ENCODE results near the gene ARHGAP23. TPM values are rescaled to one million over a fixed set of nuclear protein-coding genes. Genes with fewer than 3 reads are reported as not detected.

ARHGAP23 gene
- polyA plus RNA-seq, 3 donors: 0.03 to 0.21 (median 0.09) TPM

DNA sequence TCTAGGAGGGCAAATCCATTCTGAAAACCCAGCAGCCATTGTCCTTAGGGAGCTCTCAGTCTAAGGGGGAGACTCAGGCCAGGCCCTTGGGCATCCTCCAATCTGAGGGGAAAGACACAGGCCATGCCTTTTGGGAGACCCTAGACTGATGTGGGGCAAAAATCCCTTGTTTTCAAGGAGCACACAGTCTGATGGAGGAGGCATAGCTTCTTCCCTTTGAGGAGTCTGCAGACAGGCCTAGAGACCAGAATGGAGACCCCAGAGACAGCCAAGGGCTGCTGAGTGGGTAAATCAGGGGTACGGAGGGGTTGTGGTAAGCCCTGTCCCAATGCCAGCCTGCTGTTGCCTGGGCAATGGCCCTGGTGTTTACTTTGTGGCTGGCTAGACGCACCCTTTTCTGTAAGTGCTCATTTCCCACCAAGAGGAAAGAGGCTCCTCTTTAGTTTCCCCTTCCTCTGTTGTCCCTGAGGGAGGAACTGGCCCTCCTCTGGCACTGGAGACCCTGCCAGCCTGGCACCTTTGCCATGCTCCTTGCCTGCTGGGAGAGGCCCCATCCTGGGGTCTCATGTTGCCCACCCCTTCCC is 19.3 kb downstream of the ARHGAP23 start:
- H3K27ac Mint-ChIP-seq: peak overlapping the region in 1 of 7 donors; percentile 6
- H3K4me1 ChIP-seq (ENCODE audit: control insufficient read depth in 1 of 2, insufficient read depth in 2 of 2, low read length in 2 of 2): no peaks in the 10 kb centered on the region

DNA sequence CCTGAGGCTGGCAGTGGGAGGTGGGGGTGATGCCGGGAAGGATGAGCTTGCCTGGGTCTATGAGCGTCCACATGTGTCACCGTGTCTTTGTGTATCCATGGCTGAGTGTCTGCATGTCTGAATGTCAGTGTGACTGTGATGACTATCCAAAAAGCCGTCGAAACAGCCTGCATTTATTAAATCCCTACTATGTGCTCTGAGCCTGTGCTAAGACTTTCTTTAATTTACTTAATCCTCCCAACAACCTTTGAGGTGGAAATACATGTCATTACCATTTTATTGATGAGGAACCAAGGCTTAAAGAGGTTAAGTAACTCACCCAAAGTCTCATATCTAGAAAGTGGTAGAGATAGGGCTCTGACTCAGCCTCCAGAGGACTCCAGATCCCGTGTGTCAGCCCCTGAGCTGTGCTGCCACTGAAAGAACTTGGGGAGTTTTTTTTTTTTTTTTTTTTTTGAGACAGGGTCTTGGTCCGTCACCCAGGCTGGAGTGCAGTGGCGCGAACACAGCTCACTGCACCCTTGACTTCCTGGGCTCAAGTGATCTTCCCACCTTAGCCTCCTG is 20.0 kb downstream of the ARHGAP23 start:
- no peaks in the 10 kb centered on the region for H3K79me2 ChIP-seq (ENCODE audit: insufficient read depth, low read length)
- Mint-ChIP-seq H3K4me1 (peaks cover 25% of the 10 kb centered on the region), H3K36me3 (peaks cover 0 to 8% of the 10 kb centered on the region in 2 donors), H3K4me3 (no peak overlapping the region), H3K27ac (no peak overlapping the region), H3K9me3 (peaks cover 0 to 9% (median 3%) of the 10 kb centered on the region in 7 donors), H3K27me3 (ENCODE audit: low read depth in 3 of 3) (peaks cover 18 to 28% (median 27%) of the 10 kb centered on the region in 3 donors)
- H3K27me3 ChIP-seq (ENCODE audit: control insufficient read depth in 2 of 2, insufficient read depth in 2 of 2, low read length in 2 of 2): peaks cover 10 to 17% of the 10 kb centered on the region in 2 donors
- H3K27ac ChIP-seq (ENCODE audit: low read depth in 1 of 2, low read length in 2 of 2): no peak overlapping the region
- no peak for DNase-seq
- no peak overlapping the region for H3K4me2 ChIP-seq (replicated peaks; ENCODE audit: extremely low read depth, low read length, poor library complexity, severe bottlenecking)
- no peak for TF ChIP-seq CTCF (IDR thresholded peaks at IDR 0.05)
- H3K36me3 ChIP-seq (replicated peaks in 1 of 2; ENCODE audit: control insufficient read depth in 1 of 2, insufficient read depth in 2 of 2, low read length in 2 of 2): no peaks in the 10 kb centered on the region
- H2AFZ ChIP-seq (ENCODE audit: insufficient read depth, low read depth, low read length, poor library complexity, severe bottlenecking): no peak overlapping the region
- 80% methylated on average over 4 of the region's 9 CpGs for WGBS (ENCODE audit: insufficient coverage)
- H3K9me3 ChIP-seq (replicated peaks in 1 of 2; ENCODE audit: control insufficient read depth in 1 of 2, insufficient read depth in 1 of 2, low read length in 2 of 2): peaks cover 0 to 6% of the 10 kb centered on the region in 2 donors
- H3K9ac ChIP-seq (ENCODE audit: insufficient read depth, low read length, poor library complexity, severe bottlenecking): no peak overlapping the region
- H3K4me1 ChIP-seq (ENCODE audit: control insufficient read depth in 1 of 2, insufficient read depth in 2 of 2, low read length in 2 of 2): no peaks in the 10 kb centered on the region
- intact Hi-C loops (cut with micrococcal nuclease): no loop called here
- no peaks in the 10 kb centered on the region for H4K20me1 ChIP-seq (ENCODE audit: insufficient read depth, low read length)
- no peak overlapping the region for H3K4me3 ChIP-seq (replicated peaks in 1 of 3; ENCODE audit: low read depth in 2 of 3, low read length in 3 of 3)

More for the DNA sequence above, 19.3 kb downstream of the ARHGAP23 start:
- intact Hi-C loops (cut with micrococcal nuclease): no loop called here
- Histone ChIP-seq H3K9ac (ENCODE audit: insufficient read depth, low read length, poor library complexity, severe bottlenecking) (no peak overlapping the region), H3K36me3 (replicated peaks in 1 of 2; ENCODE audit: control insufficient read depth in 1 of 2, insufficient read depth in 2 of 2, low read length in 2 of 2) (no peaks in the 10 kb centered on the region), H3K27ac (ENCODE audit: low read depth in 1 of 2, low read length in 2 of 2) (no peak overlapping the region), H3K4me2 (replicated peaks; ENCODE audit: extremely low read depth, low read length, poor library complexity, severe bottlenecking) (no peak overlapping the region), H2AFZ (ENCODE audit: insufficient read depth, low read depth, low read length, poor library complexity, severe bottlenecking) (no peak overlapping the region), H3K4me3 (replicated peaks in 1 of 3; ENCODE audit: low read depth in 2 of 3, low read length in 3 of 3) (no peak overlapping the region), H3K79me2 (ENCODE audit: insufficient read depth, low read length) (no peaks in the 10 kb centered on the region), H3K27me3 (ENCODE audit: control insufficient read depth in 2 of 2, insufficient read depth in 2 of 2, low read length in 2 of 2) (peaks cover 4 to 10% of the 10 kb centered on the region in 2 donors), H4K20me1 (ENCODE audit: insufficient read depth, low read length) (no peaks in the 10 kb centered on the region), H3K9me3 (replicated peaks in 1 of 2; ENCODE audit: control insufficient read depth in 1 of 2, insufficient read depth in 1 of 2, low read length in 2 of 2) (no peaks in the 10 kb centered on the region)
- H3K36me3 Mint-ChIP-seq: peaks cover 0 to 2% of the 10 kb centered on the region in 2 donors
- peaks cover 19% of the 10 kb centered on the region for H3K4me1 Mint-ChIP-seq
- H3K4me3 Mint-ChIP-seq: no peak overlapping the region
- no peak for TF ChIP-seq CTCF (IDR thresholded peaks at IDR 0.05)
- peaks cover 0 to 2% (median 0%) of the 10 kb centered on the region in 7 donors for H3K9me3 Mint-ChIP-seq
- WGBS (ENCODE audit: insufficient coverage): 0% methylated on average over 2 of the region's 2 CpGs
- peaks cover 11 to 24% (median 20%) of the 10 kb centered on the region in 3 donors for H3K27me3 Mint-ChIP-seq (ENCODE audit: low read depth in 3 of 3)
- DNase-seq: no peak
